IgD-negative memory B cell (primary cell): ENCODE measurements around the gene PARP8. TPM values are rescaled to one million over a fixed set of nuclear protein-coding genes. Genes with fewer than 3 reads are reported as not detected.
"Not testable (repeated sequence)": the region's sequence is repeated elsewhere in the genome, so short reads cannot be mapped to it uniquely, and the experiment has no call there.

Experiments
- H3K27ac Mint-ChIP-seq, 3 donors: one replicate each; pipeline ENCODE4 v1.8.0; 2020 to 2022; ENCODE audit warnings: mild to moderate bottlenecking in 3 of 3, mixed read lengths in 3 of 3, moderate library complexity in 1 of 3
- H3K27me3 Mint-ChIP-seq: one replicate; pipeline ENCODE4 v1.8.0; 2021; ENCODE audit warnings: mixed read lengths
- H3K36me3 Mint-ChIP-seq: one replicate; pipeline ENCODE4 v1.8.0; 2020; ENCODE audit warnings: mild to moderate bottlenecking, mixed read lengths
- H3K4me1 Mint-ChIP-seq, 3 donors: one replicate each; pipeline ENCODE4 v1.8.0; 2020 to 2022; ENCODE audit warnings: mixed read lengths in 3 of 3, mild to moderate bottlenecking in 1 of 3
- H3K4me3 Mint-ChIP-seq, 4 donors: one replicate each; pipeline ENCODE4 v1.8.0; 2020 to 2022; ENCODE audit warnings: mild to moderate bottlenecking in 4 of 4, mixed read lengths in 4 of 4, moderate library complexity in 3 of 4
- H3K9me3 Mint-ChIP-seq, 3 donors: one replicate each; pipeline ENCODE4 v1.8.0; 2020 to 2021; ENCODE audit warnings: mixed read lengths in 3 of 3, mild to moderate bottlenecking in 1 of 3
- polyA plus RNA-seq: library from polyadenylated mRNA; unstranded; fragments of 300-500 nt; fragmentation: Illumina TruSeq; gene quantifications from one replicate; pipeline ENCODE4 v1.2.3, GENCODE V29; 2021

The PARP8 gene
- polyA plus RNA-seq, 1 donor from 2014 or later, result 34.1 TPM

GRCh38 chr5:50799596-50799995 is 133.2 kb downstream of the PARP8 start:
- H3K4me1 Mint-ChIP-seq, result peaks cover 0 to 6% (median 5%) of the 10 kb centered on the region in 3 donors
- peaks cover 6 to 21% (median 8%) of the 10 kb centered on the region in 3 donors for H3K9me3 Mint-ChIP-seq
- H3K27me3 Mint-ChIP-seq, result no peaks in the 10 kb centered on the region
- peaks cover 33% of the 10 kb centered on the region for H3K36me3 Mint-ChIP-seq
- H3K27ac Mint-ChIP-seq, result no peak overlapping the region
- H3K4me3 Mint-ChIP-seq, result no peak overlapping the region

- peak overlapping the region in 1 of 4 donors; percentile 77 for H3K4me3 Mint-ChIP-seq
- no peaks in the 10 kb centered on the region for H3K27me3 Mint-ChIP-seq
- peaks cover 30% of the 10 kb centered on the region for H3K36me3 Mint-ChIP-seq
- H3K4me1 Mint-ChIP-seq, result peaks cover 0 to 7% (median 5%) of the 10 kb centered on the region in 3 donors
- peaks cover 6 to 21% (median 8%) of the 10 kb centered on the region in 3 donors for H3K9me3 Mint-ChIP-seq
- peak overlapping the region in 1 of 3 donors; percentile 43 for H3K27ac Mint-ChIP-seq
Measured at GRCh38 chr5:50800410-50800809, 134.0 kb downstream of the PARP8 start.

- H3K9me3 Mint-ChIP-seq, result peaks cover 5 to 17% (median 8%) of the 10 kb centered on the region in 3 donors
- H3K27ac Mint-ChIP-seq, result no peak overlapping the region
- H3K4me3 Mint-ChIP-seq, result no peak overlapping the region
- H3K4me1 Mint-ChIP-seq, result peaks cover 8 to 14% (median 10%) of the 10 kb centered on the region in 3 donors
- H3K27me3 Mint-ChIP-seq, result no peaks in the 10 kb centered on the region
- H3K36me3 Mint-ChIP-seq, result peaks cover 29% of the 10 kb centered on the region
Measured at GRCh38 chr5:50807661-50808060, 141.2 kb downstream of the PARP8 start.

- H3K4me3 Mint-ChIP-seq, result no peak overlapping the region
- H3K27me3 Mint-ChIP-seq, result no peaks in the 10 kb centered on the region
- peaks cover 8 to 10% (median 9%) of the 10 kb centered on the region in 3 donors for H3K4me1 Mint-ChIP-seq
- no peak overlapping the region for H3K27ac Mint-ChIP-seq
- H3K9me3 Mint-ChIP-seq, result peaks cover 0 to 10% (median 5%) of the 10 kb centered on the region in 3 donors
- peaks cover 22% of the 10 kb centered on the region for H3K36me3 Mint-ChIP-seq
Measured at GRCh38 chr5:50808406-50808805, 142.0 kb downstream of the PARP8 start.

- H3K4me1 Mint-ChIP-seq, H3K4me3 Mint-ChIP-seq, H3K27ac Mint-ChIP-seq, H3K27me3 Mint-ChIP-seq, H3K9me3 Mint-ChIP-seq: not testable (repeated sequence)
- H3K36me3 Mint-ChIP-seq, result peaks cover 17% of the 10 kb centered on the region
Measured at GRCh38 chr5:50811746-50812145, 145.3 kb downstream of the PARP8 start.

GRCh38 chr5:50813691-50814090 is 147.3 kb downstream of the PARP8 start:
- H3K9me3 Mint-ChIP-seq, result no peaks in the 10 kb centered on the region
- no peak overlapping the region for H3K27ac Mint-ChIP-seq
- no peaks in the 10 kb centered on the region for H3K27me3 Mint-ChIP-seq
- peak overlapping the region in 1 of 4 donors; percentile 45 for H3K4me3 Mint-ChIP-seq
- H3K36me3 Mint-ChIP-seq, result peaks cover 21% of the 10 kb centered on the region
- H3K4me1 Mint-ChIP-seq, result no peaks in the 10 kb centered on the region

- Mint-ChIP-seq H3K27ac (no peak overlapping the region), H3K4me3 (no peak overlapping the region), H3K36me3 (peaks cover 22% of the 10 kb centered on the region), H3K4me1 (no peaks in the 10 kb centered on the region), H3K27me3 (no peaks in the 10 kb centered on the region), H3K9me3 (no peaks in the 10 kb centered on the region)
Measured at GRCh38 chr5:50814556-50814955, 148.1 kb downstream of the PARP8 start.

GRCh38 chr5:50822046-50822445 is 155.6 kb downstream of the PARP8 start:
- Mint-ChIP-seq H3K4me3 (no peak overlapping the region), H3K36me3 (peaks cover 12% of the 10 kb centered on the region), H3K27ac (no peak overlapping the region), H3K4me1 (peaks cover 3 to 8% (median 5%) of the 10 kb centered on the region in 3 donors), H3K9me3 (no peaks in the 10 kb centered on the region), H3K27me3 (no peaks in the 10 kb centered on the region)

GRCh38 chr5:50822761-50823160 is 156.3 kb downstream of the PARP8 start:
- Mint-ChIP-seq H3K9me3 (no peaks in the 10 kb centered on the region), H3K27me3 (no peaks in the 10 kb centered on the region), H3K27ac (no peak overlapping the region), H3K4me1 (peaks cover 3 to 8% (median 5%) of the 10 kb centered on the region in 3 donors), H3K36me3 (peaks cover 9% of the 10 kb centered on the region), H3K4me3 (no peak overlapping the region)

GRCh38 chr5:50823568-50823967 is 157.1 kb downstream of the PARP8 start:
- Mint-ChIP-seq H3K27me3 (no peaks in the 10 kb centered on the region), H3K27ac (no peak overlapping the region), H3K9me3 (no peaks in the 10 kb centered on the region), H3K4me3 (no peak overlapping the region), H3K36me3 (peaks cover 10% of the 10 kb centered on the region), H3K4me1 (peaks cover 3 to 8% (median 5%) of the 10 kb centered on the region in 3 donors)

GRCh38 chr5:50824109-50824508 is 157.7 kb downstream of the PARP8 start:
- Mint-ChIP-seq H3K4me1 (peaks cover 3 to 8% (median 5%) of the 10 kb centered on the region in 3 donors), H3K4me3 (no peak overlapping the region), H3K27ac (no peak overlapping the region), H3K36me3 (peaks cover 10% of the 10 kb centered on the region), H3K9me3 (no peaks in the 10 kb centered on the region), H3K27me3 (no peaks in the 10 kb centered on the region)

GRCh38 chr5:50827516-50828247 is 161.2 kb downstream of the PARP8 start:
- peaks cover 3 to 8% (median 5%) of the 10 kb centered on the region in 3 donors for H3K4me1 Mint-ChIP-seq
- H3K9me3 Mint-ChIP-seq, result no peaks in the 10 kb centered on the region
- H3K27ac Mint-ChIP-seq, result no peak overlapping the region
- H3K4me3 Mint-ChIP-seq, result no peak overlapping the region
- peaks cover 10% of the 10 kb centered on the region for H3K36me3 Mint-ChIP-seq
- no peaks in the 10 kb centered on the region for H3K27me3 Mint-ChIP-seq

GRCh38 chr5:50829023-50829422 is 162.6 kb downstream of the PARP8 start:
- Mint-ChIP-seq H3K4me1 (peaks cover 3 to 8% (median 5%) of the 10 kb centered on the region in 3 donors), H3K4me3 (no peak overlapping the region), H3K27ac (no peak overlapping the region), H3K36me3 (peaks cover 10% of the 10 kb centered on the region), H3K27me3 (no peaks in the 10 kb centered on the region), H3K9me3 (no peaks in the 10 kb centered on the region)

- H3K27me3 Mint-ChIP-seq, result no peaks in the 10 kb centered on the region
- peaks cover 12% of the 10 kb centered on the region for H3K36me3 Mint-ChIP-seq
- no peak overlapping the region for H3K27ac Mint-ChIP-seq
Measured at GRCh38 chr5:50832657-50833284, 166.3 kb downstream of the PARP8 start.

GRCh38 chr5:50836356-50836755 is 169.9 kb downstream of the PARP8 start:
- no peak overlapping the region for H3K27ac Mint-ChIP-seq
- no peaks in the 10 kb centered on the region for H3K9me3 Mint-ChIP-seq
- H3K4me3 Mint-ChIP-seq, result no peak overlapping the region
- no peaks in the 10 kb centered on the region for H3K27me3 Mint-ChIP-seq
- H3K36me3 Mint-ChIP-seq, result peaks cover 13% of the 10 kb centered on the region
- H3K4me1 Mint-ChIP-seq, result no peaks in the 10 kb centered on the region

More at GRCh38 chr5:50832657-50833284, 166.3 kb downstream of the PARP8 start:
- no peaks in the 10 kb centered on the region for H3K4me1 Mint-ChIP-seq
- H3K9me3 Mint-ChIP-seq, result no peaks in the 10 kb centered on the region
- H3K4me3 Mint-ChIP-seq, result peak overlapping the region in 1 of 4 donors; percentile 17
